NCI-H748 treated with DMSO at 0.1 percent for 48 hours (cell line): ENCODE results near the gene CD59.
"Not testable (repeated sequence)": the region's sequence is repeated elsewhere in the genome, so short reads cannot be mapped to it uniquely, and the experiment has no call there.

Experiments used
- DNase-seq: peaks from one replicate; lab custom pipeline; 2025; lab: John Stamatoyannopoulos, UW

The CD59 gene

DNA sequence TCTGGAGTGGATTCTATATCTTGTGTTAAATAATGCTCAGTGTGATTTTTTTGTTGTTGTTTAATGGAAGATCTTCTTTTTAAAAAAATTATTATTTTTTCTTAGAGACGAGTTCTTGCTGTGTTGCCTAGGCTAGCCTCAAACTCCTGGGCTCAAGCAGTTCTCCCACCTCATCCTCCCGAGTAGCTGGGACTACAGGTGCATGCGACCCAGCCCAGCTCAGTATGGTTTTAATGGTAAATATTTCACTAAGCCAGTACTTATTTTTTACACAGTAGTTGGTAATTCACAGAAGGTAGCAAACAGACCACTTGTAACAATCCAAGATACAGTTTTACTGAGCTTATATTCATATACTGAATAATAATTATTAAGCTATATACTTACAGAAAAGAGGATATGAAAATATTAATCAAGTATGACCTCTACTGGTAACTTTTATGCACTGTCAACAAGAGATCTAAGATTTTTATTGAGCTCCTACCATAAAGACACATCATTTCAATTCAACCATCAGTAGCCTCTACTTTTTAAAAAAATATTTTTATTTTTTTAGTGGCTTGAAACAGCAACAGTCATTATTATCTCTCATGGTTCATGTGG lies 6.1 kb upstream of the CD59 start:
- DNase-seq, result peak; percentile 2

DNA sequence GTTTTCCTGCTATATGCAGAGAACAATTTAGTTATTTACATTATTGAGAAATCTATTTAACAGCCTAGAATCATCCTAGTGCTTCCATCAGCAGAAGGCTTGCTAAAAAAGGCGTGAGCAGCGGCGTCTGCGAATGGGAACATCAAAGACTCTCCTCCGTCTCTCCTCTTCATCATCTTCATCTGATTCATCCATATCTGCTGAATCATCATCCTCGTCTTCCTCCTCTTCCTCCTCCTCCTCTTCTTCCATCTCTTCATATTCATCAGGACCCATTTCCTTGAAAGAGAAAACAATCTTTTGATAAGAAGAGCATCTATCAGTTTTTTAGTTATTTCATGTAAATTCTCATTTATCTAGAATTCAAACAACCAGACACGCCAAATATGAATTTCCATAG lies 5.6 kb upstream of the CD59 start:
- DNase-seq, result no peak

DNA sequence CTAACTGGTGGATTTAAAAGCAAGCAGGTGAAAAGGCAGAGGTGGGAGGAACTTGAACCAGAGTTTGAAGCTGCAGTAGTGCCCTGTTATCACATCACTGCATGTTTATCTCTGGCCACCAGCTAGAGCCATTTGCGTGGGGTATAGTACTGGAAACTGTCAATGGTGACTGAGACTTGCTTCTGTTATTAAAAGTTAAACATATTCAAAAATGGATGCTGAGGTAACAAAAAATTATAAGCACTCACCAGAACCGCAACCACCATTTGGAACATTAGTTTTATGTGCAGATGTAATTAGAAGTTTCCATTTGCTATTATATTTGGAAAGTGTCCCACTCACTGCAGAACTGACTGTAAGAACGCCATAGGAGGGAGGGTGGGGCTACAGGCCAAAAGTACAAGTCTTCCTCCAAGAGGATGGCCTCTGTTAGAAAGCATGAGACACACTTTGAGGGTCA lies 1.2 kb upstream of the CD59 start:
- DNase-seq, result no peak

DNA sequence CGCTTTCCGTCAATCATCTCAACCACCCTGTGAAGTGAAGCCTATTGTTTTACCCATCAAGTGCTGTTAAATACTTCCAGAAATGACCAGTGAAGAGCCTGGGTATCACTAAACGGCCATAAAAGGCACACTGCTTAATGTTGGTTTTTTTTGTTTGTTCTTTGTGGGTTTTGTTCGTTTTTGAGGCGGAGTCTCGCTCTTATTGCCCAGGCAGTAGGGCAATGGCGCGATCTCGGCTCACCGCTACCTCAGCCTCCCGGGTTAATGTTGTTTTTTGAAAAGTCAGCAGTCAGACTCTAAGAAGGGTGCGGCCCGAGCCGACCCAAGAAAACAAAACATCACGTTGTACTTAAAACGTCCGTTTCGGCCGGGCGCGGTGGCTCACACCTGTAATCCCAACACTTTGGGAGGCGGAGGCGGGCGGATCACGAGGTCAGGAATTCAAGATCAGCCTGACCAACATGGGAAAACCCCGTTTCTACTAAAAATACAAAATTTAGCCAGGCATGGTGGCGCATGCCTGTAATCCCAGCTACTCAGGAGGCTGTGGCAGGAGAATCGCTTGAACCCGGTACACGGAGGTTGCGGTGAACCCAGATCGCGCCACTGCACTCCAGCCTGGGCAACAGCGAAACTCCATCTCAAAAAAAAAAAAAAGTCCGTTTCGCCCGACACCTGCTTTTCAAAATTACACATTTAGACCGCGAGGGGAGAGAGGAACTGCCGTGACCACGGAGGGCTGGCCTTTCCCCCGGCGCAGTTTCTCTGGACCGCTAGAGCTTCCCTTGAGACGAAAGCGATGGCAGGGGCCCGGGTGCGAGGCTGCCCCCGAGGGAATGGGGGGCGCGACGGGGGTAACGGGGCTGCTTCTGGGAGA lies 714 bp downstream of the CD59 start:
- peak; percentile 29 for DNase-seq

DNA sequence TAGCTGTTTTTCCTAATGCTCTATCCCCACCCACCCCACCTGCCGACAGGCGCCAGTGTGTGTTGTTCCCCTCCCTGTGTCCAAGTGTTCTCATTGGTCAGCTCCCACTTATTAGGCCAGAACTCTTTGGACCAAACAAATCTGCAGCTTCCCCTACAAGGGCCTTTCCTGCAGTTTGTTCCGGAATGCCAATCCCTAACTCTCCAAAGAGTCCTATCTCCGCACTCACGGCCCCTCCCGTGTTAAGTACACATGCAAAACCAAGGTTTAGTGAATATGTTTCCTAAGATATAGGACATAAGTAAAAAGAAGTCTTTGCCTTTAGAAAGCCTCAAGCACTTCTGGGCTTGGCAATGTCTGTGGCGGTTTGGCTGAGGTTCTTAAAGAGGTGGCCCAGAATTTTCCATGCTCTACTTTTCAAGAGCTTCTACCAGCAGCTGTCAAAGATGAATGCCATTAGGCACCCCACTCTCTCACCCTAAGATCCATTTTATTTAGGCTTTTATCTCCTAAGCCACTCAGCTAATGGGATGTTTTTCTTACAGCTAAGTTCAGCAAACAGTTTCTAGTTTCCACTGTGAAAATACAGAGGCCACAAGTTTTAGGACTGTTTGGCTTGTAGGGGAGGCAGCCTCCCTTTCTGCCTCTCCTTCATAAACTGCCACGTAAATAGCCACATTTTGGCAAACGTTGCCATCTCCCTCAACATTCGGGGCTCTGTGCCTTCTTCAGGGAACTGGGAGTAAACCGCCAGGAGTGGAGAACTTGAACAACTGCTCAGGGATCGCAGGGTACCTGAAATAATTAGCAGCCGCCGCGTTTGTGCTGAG lies 1.6 kb downstream of the CD59 start:
- peak; percentile 17 for DNase-seq

DNA sequence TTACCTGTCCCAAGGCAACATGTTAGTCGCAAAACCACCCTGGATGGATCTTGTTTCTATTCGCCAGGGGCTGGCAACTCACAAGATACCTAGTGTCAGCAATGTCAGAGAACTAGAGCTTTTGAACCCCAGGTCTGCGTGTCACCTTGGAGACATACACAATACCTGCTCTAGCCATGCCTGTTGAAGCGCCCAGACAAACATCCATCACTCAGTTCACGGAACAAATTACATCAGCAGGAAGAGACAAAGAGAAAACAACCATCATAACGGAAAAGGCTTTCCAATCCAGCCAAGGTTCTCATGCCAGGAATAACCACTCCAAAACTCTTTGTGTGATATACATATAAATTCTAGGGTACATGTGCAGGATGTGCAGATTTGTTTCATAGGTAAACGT lies 2.2 kb downstream of the CD59 start:
- peak; percentile 17 for DNase-seq

DNA sequence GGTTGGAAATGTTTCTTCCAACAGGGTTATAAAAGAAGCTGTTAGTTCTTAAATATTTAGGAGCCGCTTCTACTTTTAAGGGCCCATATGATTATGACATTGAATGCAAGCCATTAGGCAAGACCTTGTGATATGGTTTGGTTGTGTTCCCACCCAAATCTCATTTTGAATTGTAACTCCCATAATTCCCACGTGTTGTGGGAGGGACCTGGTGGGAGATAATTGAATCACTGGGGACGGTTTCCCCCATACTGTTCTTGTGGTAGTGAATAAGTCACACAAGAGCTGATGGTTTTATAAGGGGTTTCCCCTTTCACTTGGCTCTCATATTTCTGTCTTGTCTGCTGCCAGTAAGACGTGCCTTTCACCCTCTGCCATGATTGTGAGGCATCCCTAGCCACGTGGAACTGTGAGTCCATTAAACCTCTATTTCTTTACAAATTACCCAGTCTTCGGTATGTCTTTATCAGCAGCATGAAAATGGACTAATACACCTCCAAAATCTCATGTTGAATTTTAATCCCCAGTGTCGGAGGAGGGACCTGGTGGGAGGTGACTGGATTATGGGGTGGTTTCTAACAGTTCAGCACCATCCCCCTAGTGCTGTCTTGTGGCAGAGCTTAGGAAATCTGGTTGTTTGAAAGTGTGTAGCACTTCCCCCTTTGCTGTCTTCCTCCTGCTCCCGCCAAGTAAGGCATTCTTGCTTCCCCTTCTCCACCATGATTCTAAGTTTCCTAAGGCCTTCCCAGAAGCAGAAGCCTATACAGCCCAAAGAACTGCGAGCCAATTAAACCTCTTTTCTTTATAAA lies 4.3 kb downstream of the CD59 start:
- DNase-seq, result no peak

DNA sequence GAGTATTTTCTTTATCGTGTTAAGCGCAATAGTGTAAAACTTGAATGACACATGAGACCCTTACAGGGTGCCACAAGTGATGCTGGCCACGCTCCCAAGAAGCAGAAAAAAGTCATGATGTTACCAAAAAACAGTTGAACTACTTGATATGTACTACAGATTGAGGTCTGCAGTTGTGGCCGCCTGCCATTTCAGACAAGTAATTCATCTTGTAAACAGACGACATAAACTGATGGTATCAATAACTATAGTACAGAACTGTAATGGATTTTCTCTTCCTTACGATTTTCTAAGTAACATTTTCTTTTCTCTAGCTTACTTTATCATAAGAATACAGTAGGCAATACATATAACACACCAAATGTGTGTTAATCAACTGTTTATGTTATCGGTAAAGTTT lies 5.5 kb downstream of the CD59 start:
- no peak for DNase-seq

DNA sequence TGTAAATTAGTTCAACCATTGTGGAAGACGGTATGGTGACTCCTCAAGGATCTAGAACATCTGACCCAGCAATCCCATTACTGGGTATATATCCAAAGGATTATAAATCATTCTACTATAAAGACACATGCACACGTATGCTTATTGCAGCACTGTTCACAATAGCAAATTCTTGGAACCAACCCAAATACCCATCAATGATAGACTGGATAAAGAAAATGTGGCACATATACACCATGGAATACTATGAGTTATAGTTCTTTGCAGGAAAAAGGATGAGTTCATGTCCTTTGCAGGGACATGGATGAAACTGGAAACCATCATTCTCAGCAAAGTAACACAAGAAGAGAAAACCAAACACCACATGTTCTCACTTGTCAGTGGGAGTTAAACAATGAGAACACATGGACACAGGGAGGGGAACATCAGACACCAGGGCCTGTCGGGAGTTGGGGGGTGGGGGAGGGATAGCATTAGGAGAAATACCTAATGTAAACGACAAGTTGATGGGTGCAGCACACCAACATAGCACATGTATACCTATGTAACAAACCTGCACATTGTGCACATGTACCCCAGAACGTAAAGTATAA lies 7.1 kb downstream of the CD59 start:
- DNase-seq, result not testable (repeated sequence)

DNA sequence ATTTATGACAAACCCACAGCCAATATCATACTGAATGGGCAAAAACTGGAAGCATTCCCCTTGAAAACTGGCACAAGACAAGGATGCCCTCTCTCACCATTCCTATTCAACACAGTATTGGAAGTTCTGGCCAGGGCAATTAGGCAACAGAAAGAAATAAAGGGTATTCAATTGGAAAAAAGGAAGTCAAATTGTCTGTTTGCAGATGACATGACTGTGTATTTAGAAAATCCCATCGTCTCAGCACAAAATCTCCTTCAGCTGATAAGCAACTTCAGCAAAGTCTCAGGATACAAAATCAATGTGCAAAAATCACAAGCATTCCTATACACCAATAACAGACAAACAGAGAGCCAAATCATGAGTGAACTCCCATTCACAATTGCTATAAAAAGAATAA lies 8.7 kb downstream of the CD59 start:
- DNase-seq, result not testable (repeated sequence)

DNA sequence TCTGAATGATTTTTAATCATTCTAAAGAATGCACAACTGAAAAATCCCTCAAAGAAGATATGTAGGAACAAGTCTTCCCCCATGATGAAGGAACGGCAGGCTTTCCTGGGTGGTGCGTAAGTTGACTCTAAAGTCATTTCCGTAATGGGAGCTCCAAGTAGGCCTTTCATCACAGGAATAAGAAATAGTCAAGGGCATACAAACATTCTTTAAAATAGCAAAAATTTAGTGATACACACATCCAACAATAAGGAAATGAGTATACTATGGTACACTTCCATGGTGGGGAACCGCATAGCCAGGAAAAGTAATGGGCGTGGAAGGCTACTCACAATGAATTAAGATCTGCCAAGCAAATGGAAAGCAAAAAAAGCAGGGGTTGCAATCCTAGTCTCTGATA lies 10.7 kb downstream of the CD59 start:
- DNase-seq, result no peak

DNA sequence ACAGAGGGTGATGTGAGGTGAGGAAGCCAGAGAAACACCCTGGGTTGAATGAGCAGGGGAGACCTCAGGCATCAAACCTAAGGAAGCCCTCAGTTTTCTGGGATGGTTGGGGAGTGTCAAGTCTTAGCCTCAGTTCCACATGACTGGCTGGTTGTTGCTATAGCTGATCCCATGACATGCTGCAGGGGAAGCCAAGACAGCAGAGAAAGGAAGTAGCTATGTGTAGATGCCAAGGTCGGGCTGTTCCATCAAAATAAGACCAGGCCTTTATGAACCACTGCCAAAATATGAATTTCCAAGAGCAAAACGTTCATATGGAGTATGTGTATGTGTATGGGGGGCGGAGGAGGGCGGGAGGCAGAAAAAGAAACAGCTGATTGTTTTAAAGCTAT lies 11.6 kb downstream of the CD59 start:
- no peak for DNase-seq

DNA sequence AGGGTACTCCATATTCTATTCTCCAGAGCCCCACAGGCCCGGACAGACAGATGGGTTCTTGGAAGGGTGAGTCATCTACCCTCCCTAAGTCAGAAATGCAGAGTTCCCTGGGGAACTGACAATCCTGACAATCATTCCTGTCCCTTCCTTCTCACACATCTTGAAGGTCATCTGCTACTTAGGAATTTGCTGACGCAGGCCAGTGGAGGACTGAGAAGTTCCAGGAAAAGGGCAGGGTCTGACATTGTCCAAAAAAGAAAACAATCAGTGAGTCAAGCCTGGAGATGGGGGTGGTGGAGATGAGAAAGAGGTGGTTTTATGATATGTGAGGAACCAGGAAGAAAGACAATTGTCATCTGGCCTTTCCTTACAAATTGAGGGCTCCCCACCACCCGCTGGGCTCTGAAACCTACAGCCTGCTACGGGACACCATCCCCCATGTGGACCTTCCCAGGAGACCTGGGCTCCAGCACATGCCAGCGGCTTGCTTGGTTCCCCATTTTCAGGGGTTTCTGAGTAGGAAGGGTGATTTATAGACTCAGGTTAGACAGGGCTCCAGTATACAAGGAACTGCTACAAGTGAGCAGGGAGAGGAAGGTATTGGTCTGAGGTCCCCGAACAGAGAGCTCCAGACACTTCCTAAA lies 12.9 kb downstream of the CD59 start:
- no peak for DNase-seq

DNA sequence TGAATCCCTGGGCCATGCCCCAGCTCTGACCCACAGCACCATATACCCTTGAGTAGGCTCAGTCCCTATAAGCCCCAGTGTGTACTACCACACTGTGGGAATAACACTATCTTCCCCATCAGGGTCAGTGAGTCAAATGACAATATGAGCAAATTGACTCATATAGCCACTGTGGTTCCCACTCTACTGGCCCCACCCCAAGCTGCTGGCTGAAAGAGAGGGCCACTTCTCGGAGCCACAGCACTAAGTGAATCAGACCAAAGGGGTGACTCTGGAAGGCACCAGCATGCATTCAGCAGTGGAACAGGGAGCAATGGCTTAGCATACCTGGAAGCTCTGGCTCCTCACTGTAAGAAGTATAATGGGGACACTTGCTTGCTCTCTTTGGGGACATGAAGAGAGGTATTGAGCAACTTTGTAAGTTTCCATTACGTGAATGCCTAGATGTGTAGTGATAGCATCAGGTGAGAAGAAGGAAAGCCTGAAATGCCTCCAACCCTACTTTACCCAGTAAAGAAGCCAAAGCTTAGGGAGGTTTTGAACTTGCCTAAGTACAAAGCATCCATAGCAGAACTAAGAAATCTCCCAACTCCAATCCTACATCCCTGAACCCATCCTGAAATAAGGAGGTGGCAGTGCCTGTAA lies 13.5 kb downstream of the CD59 start:
- no peak for DNase-seq

DNA sequence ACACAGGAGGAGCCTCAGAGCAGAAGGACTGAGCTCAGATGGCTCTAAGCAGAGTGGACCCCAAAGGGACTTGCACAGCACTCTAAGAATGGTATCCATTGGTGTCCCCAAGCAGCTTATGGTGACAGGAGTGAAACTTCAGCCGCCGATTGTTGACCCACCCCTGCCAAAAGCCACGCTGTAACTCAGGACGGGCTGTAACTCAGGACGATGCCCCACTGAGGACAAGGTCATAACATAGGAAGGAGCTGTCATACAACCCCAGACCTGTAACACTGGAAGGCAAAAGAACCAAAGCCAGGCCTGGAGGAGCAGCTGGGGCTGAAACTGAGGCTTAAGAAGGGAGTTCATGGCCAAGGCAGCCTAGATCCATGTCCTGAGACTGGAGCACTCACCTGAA lies 14.2 kb downstream of the CD59 start:
- DNase-seq, result no peak

DNA sequence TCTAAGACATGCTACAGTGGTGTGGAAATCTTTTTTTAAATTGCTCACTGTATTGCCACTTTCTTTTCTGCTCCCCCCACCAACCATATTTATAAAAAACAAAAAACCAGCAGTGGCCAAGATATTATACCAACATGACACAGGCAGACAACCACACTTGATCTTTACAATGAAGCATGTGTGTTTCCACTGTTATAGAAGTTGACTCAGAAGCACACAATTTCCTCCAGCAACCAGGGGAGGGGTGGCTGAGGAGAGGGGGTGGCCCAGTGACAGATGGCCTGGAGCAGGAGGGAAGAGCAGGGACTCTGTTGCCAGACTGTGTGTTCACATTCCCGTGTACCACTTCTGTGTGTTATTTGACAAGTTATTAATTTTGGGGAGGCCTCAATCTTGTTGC lies 14.8 kb downstream of the CD59 start:
- DNase-seq, result no peak

DNA sequence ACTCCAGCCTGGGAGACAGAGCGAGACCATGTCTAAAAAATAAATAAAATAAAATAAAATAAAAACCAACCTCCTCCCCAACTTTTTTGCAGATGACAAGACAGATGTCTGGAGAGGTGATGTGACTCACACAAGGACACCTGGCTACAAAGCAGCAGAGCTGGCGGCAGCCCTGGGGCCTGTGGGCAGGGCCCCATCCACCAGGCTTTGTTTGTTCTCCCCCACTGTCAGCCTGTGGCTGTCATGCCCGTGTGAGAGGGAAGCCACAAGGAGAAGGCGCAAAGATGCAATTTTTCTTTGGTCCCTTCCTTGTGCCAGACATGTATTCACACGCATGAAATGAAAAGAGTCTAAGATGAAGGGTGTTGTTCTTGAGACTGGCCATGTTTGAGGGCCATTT lies 16.6 kb downstream of the CD59 start:
- no peak for DNase-seq

DNA sequence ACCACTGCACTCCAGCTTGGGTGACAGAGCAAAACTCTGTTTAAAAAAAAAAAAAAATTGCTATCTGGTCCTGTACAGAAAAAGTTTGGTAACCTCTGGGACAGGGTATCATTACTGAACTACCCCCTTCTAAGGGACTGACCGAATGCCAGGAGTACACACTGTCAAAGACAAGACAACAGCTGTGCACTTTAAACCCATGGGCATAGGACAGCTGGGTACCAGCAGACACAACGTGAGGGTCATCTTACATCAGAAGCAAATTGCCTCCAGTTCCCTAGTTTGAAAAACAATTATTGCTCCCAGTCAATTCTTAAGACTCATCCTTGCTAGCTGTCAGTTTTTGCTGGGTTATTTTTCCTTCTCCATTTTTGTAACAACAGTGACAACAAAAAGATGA lies 17.8 kb downstream of the CD59 start:
- DNase-seq, result no peak

DNA sequence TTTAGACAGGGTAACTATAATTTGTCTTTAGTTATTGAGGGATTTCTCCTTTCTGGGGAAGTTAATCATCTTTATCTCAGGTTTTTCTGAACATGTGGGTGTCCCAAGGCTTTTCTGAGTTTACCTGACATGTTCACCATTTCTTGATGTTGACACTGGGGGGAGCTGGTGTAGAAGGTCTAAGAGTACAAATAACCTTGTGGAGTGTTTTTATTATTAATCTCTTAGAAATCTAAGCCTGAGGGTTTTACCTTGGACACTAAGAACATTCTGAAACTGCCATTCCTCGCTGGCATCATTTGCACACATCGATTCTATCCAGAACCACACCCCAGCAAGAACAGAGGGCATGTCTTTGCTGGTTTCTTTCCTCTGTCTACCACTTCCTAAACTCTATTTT lies 20.0 kb downstream of the CD59 start:
- DNase-seq, result no peak

DNA sequence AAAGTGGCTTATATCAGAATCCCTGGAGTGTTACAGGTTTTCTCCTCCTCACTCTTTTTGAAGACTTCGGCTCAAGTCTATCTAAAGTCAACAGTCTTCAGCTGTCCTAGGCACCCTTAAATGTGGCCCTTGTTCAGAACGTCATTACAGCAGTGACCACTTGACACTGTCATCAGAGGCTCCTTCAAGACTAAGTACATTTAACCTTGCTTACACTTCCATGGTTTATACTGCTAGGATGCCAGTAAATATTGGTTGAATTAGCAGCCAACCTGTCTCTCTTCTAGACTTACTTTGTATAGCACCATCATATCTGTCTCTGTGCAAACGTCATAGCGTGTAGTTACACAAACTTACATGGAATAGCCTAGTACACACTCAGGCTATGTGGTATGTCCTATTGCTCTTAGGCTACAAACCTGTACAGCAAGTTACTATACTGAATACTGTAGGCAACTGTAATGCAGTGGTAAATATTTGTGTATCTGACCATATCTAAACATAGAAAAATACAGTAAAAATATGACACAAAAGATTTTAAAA lies 22.3 kb downstream of the CD59 start:
- no peak for DNase-seq
